Neural cell (in vitro differentiated cells): Measurements from ENCODE around the gene RAB5B. TPM values are rescaled to one million over a fixed set of nuclear protein-coding genes. Genes with fewer than 3 reads are reported as not detected.

Experiments
- H2AFZ ChIP-seq: fragments of 200-600, 300-800 bp; sonication (generic), shearing (Covaris generic); 2 replicates; pipeline ENCODE4 v1.6.0; 2014; ENCODE audit warnings: low read depth, mild to moderate bottlenecking, antibody characterized with exemption, low read length, moderate library complexity
- H3F3A ChIP-seq: fragments of 200-600 bp; shearing (Covaris generic); 2 replicates; pipeline ENCODE4 v1.6.1; 2016; ENCODE audit warnings: mild to moderate bottlenecking, moderate library complexity, mixed read lengths, antibody characterized with exemption, low read length; ENCODE audit not compliant: insufficient read depth, poor library complexity, severe bottlenecking
- H3K27ac ChIP-seq: fragments of 200-600, 300-800 bp; sonication (generic), shearing (Covaris generic); 2 replicates; pipeline ENCODE4 v1.5.1; 2014; ENCODE audit warnings: mild to moderate bottlenecking, low read length, moderate library complexity
- H3K27me3 ChIP-seq: fragments of 300-800, 200-600 bp; sonication (generic), shearing (Covaris generic); 2 replicates; pipeline ENCODE4 v1.6.0; 2014; ENCODE audit warnings: mild to moderate bottlenecking, low read depth, low read length, moderate library complexity; ENCODE audit not compliant: insufficient read depth
- H3K36me3 ChIP-seq: fragments of 300-800, 200-600 bp; sonication (generic), shearing (Covaris generic); 2 replicates; pipeline ENCODE4 v1.5.1; 2014; ENCODE audit warnings: mild to moderate bottlenecking, antibody characterized with exemption, low read length, moderate library complexity; ENCODE audit not compliant: insufficient read depth
- H3K4me2 ChIP-seq: fragments of 300-800, 200-600 bp; sonication (generic), shearing (Covaris generic); 2 replicates; pipeline ENCODE4 v1.6.0; 2014; ENCODE audit warnings: mild to moderate bottlenecking, low read length
- H3K4me3 ChIP-seq: fragments of 300-800, 200-600 bp; sonication (generic), shearing (Covaris generic); 2 replicates; pipeline ENCODE4 v1.5.1; 2014; ENCODE audit warnings: mild to moderate bottlenecking, low read length, moderate library complexity
- H3K79me2 ChIP-seq: fragments of 200-600 bp; shearing (Covaris generic); replicated peaks from 2 replicates; pipeline ENCODE4 v1.6.0; 2014; ENCODE audit warnings: mild to moderate bottlenecking, low read length, moderate library complexity; ENCODE audit not compliant: insufficient read depth
- H3K9ac ChIP-seq: fragments of 300-800, 200-600 bp; sonication (generic), shearing (Covaris generic); 2 replicates; pipeline ENCODE4 v1.6.1; 2016; ENCODE audit warnings: mild to moderate bottlenecking, low read length, mixed read lengths
- H3K9me2 ChIP-seq: fragments of 200-600 bp; shearing (Covaris generic); 2 replicates; pipeline ENCODE4 v1.6.1; 2016; ENCODE audit warnings: mild to moderate bottlenecking, low read length, mixed read lengths; ENCODE audit not compliant: insufficient read depth
- H3K9me3 ChIP-seq: fragments of 200-600, 300-800 bp; sonication (generic), shearing (Covaris generic); 2 replicates; pipeline ENCODE4 v1.6.1; 2016; ENCODE audit warnings: mild to moderate bottlenecking, mixed run types, low read length, moderate library complexity, mixed read lengths
- H4K20me1 ChIP-seq: fragments of 200-600 bp; shearing (Covaris generic); 2 replicates; pipeline ENCODE4 v1.6.1; 2016; ENCODE audit warnings: mild to moderate bottlenecking, mixed run types; ENCODE audit not compliant: insufficient read depth
- CTCF ChIP-seq: fragments of 450-650 bp; IDR thresholded peaks from 2 replicates; pipeline ENCODE4 v1.5.1; 2014; ENCODE audit warnings: antibody characterized with exemption, mild to moderate bottlenecking, moderate library complexity; ENCODE audit not compliant: poor library complexity, severe bottlenecking
- EP300 ChIP-seq: fragments of 450-650 bp; conservative IDR thresholded peaks from 2 replicates; pipeline ENCODE4 v1.6.1; 2014; ENCODE audit warnings: antibody characterized with exemption, mild to moderate bottlenecking, moderate library complexity; ENCODE audit not compliant: poor library complexity, severe bottlenecking
- EZH2 ChIP-seq: fragments of 200-600, 300-800 bp; shearing (Covaris generic), sonication (generic); IDR thresholded peaks from 2 replicates; pipeline ENCODE4 v1.6.1; 2014; ENCODE audit warnings: antibody characterized with exemption, low read length, borderline replicate concordance, mild to moderate bottlenecking; ENCODE audit not compliant: insufficient read depth, poor library complexity, severe bottlenecking
- MXI1 ChIP-seq: fragments of 450-650 bp; conservative IDR thresholded peaks from 2 replicates; pipeline ENCODE4 v1.6.1; 2014; ENCODE audit warnings: antibody characterized with exemption, mild to moderate bottlenecking; ENCODE audit not compliant: poor library complexity, severe bottlenecking
- POLR2AphosphoS5 ChIP-seq: IDR thresholded peaks from 2 replicates; pipeline ENCODE4 v1.6.1; 2012
- RAD21 ChIP-seq: fragments of 450-650 bp; conservative IDR thresholded peaks from 2 replicates; pipeline ENCODE4 v1.6.1; 2014; ENCODE audit warnings: antibody characterized with exemption, mild to moderate bottlenecking, moderate library complexity
- REST ChIP-seq: IDR thresholded peaks from 2 replicates; pipeline ENCODE4 v1.6.1; 2012; ENCODE audit warnings: borderline replicate concordance
- SMC3 ChIP-seq: fragments of 450-650 bp; conservative IDR thresholded peaks from 2 replicates; pipeline ENCODE4 v1.6.1; 2014; ENCODE audit warnings: antibody characterized with exemption, mild to moderate bottlenecking, moderate library complexity; ENCODE audit not compliant: poor library complexity
- TAF1 ChIP-seq: IDR thresholded peaks from 2 replicates; pipeline ENCODE4 v1.6.1; 2012; ENCODE audit warnings: low read depth
- polyA plus RNA-seq: library from polyadenylated mRNA; depleted of rRNA; stranded (reverse); fragments of >200 nt; gene quantifications from 2 replicates; pipeline ENCODE4 v1.2.3, GENCODE V29; 2014

Gene RAB5B
- polyA plus RNA-seq, 1 donor from 2014 or later = 39.6 TPM

- Histone ChIP-seq H2AFZ (no peak overlapping the region), H3K9me2 (no peaks in the 10 kb centered on the region), H3K27ac (no peak overlapping the region), H3K79me2 (no peaks in the 10 kb centered on the region), H4K20me1 (no peaks in the 10 kb centered on the region), H3K27me3 (no peaks in the 10 kb centered on the region), H3K9ac (no peak overlapping the region), H3K4me2 (no peak overlapping the region), H3K9me3 (no peaks in the 10 kb centered on the region), H3F3A (no peaks in the 10 kb centered on the region), H3K4me3 (no peak overlapping the region), H3K36me3 (no peaks in the 10 kb centered on the region)
- TF ChIP-seq CTCF (no peak), MXI1 (no peak), REST (no peak), SMC3 (no peak), EP300 (no peak), POLR2AphosphoS5 (no peak), TAF1 (no peak), RAD21 (no peak), EZH2 (no peak)
Measured at GRCh38 chr12:55963760-55964159, 10.1 kb upstream of the RAB5B start.

- H2AFZ ChIP-seq = no peak overlapping the region
- H3K4me3 ChIP-seq = no peak overlapping the region
- H3K9me3 ChIP-seq = no peaks in the 10 kb centered on the region
- no peaks in the 10 kb centered on the region for H3K27me3 ChIP-seq
- H3K27ac ChIP-seq = no peak overlapping the region
- TF ChIP-seq EZH2 (no peak), RAD21 (no peak), CTCF (no peak), MXI1 (no peak), POLR2AphosphoS5 (no peak), EP300 (no peak)
- H3K9me2 ChIP-seq = no peaks in the 10 kb centered on the region
- H4K20me1 ChIP-seq = no peaks in the 10 kb centered on the region
- H3K9ac ChIP-seq = no peak overlapping the region
- H3K36me3 ChIP-seq = no peaks in the 10 kb centered on the region
- H3K79me2 ChIP-seq = no peaks in the 10 kb centered on the region
- no peaks in the 10 kb centered on the region for H3F3A ChIP-seq
- H3K4me2 ChIP-seq = no peak overlapping the region
Measured at GRCh38 chr12:55965240-55965639, 8.6 kb upstream of the RAB5B start.
